DND-41 (cell line): ENCODE results near the gene KNDC1.

ENCODE experiments used
- CTCF ChIP-seq: IDR thresholded peaks from 2 replicates; pipeline ENCODE4 v1.5.1; 2012; ENCODE audit warnings: borderline replicate concordance, low read length, moderate library complexity, mild to moderate bottlenecking; ENCODE audit not compliant: poor library complexity, severe bottlenecking; ENCODE audit errors: extremely low read depth
- EZH2 ChIP-seq: IDR thresholded peaks from 3 replicates; pipeline ENCODE4 v1.6.1; 2012; ENCODE audit warnings: borderline replicate concordance, low read depth, mild to moderate bottlenecking, moderate library complexity, low read length, inconsistent platforms; ENCODE audit not compliant: severe bottlenecking

- TF ChIP-seq CTCF (no peak), EZH2 (no peak)
These were observed 58.9 kb downstream of the KNDC1 start for GRCh38 chr10:133218891-133219290.
